ENCODE measurements around the gene PPT2.
"Not testable (repeated sequence)": the region's sequence is repeated elsewhere in the genome, so short reads cannot be mapped to it uniquely, and the experiment has no call there.

PPT2 gene

GRCh38 chr6:32186151-32186840 lies 32.4 kb downstream of the PPT2 start:
- Mint-ChIP-seq H3K4me1 (peaks cover 46% of the 10 kb centered on the region), H3K4me3 (peak overlapping the region; percentile 98), H3K27ac (ENCODE audit: low read depth) (peak overlapping the region; percentile 76), H3K36me3 (ENCODE audit: insufficient read depth) (peaks cover 41% of the 10 kb centered on the region)
- not testable (repeated sequence) for DNase-seq (ENCODE audit: low spot score in 2 of 2); H3K27me3 Mint-ChIP-seq; ATAC-seq (replicated peaks; ENCODE audit: extremely low read depth, poor library complexity, severe bottlenecking); H3K9me3 Mint-ChIP-seq

GRCh38 chr6:32187009-32187709 lies 33.2 kb downstream of the PPT2 start:
- Mint-ChIP-seq H3K36me3 (ENCODE audit: insufficient read depth) (peaks cover 44% of the 10 kb centered on the region), H3K4me3 (peak overlapping the region; percentile 98), H3K4me1 (peaks cover 50% of the 10 kb centered on the region), H3K27me3 (no peaks in the 10 kb centered on the region), H3K9me3 (no peaks in the 10 kb centered on the region), H3K27ac (ENCODE audit: low read depth) (peak overlapping the region; percentile 98)
- ATAC-seq (replicated peaks; ENCODE audit: extremely low read depth, poor library complexity, severe bottlenecking): no peak
- no peak for DNase-seq (ENCODE audit: low spot score in 2 of 2)

GRCh38 chr6:32187725-32188380 lies 33.9 kb downstream of the PPT2 start:
- H3K9me3 Mint-ChIP-seq; ATAC-seq (replicated peaks; ENCODE audit: extremely low read depth, poor library complexity, severe bottlenecking); H3K27me3 Mint-ChIP-seq; DNase-seq (ENCODE audit: low spot score in 2 of 2): not testable (repeated sequence)
- peak overlapping the region; percentile 98 for H3K27ac Mint-ChIP-seq (ENCODE audit: low read depth)
- peak overlapping the region; percentile 98 for H3K4me3 Mint-ChIP-seq
- peaks cover 48% of the 10 kb centered on the region for H3K36me3 Mint-ChIP-seq (ENCODE audit: insufficient read depth)
- peaks cover 57% of the 10 kb centered on the region for H3K4me1 Mint-ChIP-seq

GRCh38 chr6:32188381-32189068 lies 34.6 kb downstream of the PPT2 start:
- ATAC-seq (replicated peaks; ENCODE audit: extremely low read depth, poor library complexity, severe bottlenecking): no peak
- Mint-ChIP-seq H3K4me3 (peak overlapping the region; percentile 98), H3K36me3 (ENCODE audit: insufficient read depth) (peaks cover 49% of the 10 kb centered on the region), H3K27ac (ENCODE audit: low read depth) (peak overlapping the region; percentile 98), H3K27me3 (no peaks in the 10 kb centered on the region), H3K4me1 (peaks cover 64% of the 10 kb centered on the region), H3K9me3 (no peaks in the 10 kb centered on the region)
- no peak for DNase-seq (ENCODE audit: low spot score in 2 of 2)

DNA sequence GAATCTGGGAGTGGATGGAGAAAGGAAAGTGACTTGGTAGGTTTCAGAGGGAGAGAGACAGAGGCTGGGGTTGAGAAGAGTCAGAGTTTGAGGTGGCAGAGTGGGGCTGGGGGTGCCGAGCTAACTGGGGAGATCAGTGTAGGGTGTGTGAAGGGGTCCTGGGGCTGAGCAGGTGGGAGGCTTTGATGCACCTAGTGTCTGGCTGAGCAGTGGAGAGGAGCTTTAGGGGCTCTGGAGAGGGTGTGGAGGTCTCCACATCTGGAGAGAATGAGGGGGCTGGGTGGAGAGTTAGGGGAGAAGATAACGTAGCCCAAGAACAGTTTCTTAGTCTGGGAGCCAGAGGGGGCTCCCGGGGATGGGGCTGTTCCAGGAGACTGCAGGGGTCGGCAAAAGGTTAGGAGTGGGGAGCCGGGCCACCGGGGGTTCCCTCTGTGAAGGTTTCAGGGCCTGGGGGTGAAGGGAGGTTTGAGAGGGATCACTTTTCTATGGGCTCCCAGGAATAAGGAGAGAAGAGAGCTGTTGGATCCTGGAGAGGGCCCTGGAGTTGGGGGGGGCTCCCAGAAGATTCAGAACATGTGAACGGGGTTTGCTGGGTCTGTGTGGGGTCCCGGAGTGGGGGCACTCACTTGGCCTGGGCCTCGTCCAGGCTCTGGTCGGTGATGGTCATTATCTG lies 35.3 kb downstream of the PPT2 start:
- Mint-ChIP-seq H3K9me3 (no peaks in the 10 kb centered on the region), H3K4me3 (peak overlapping the region; percentile 98)

GRCh38 chr6:32189742-32190053 lies 35.8 kb downstream of the PPT2 start:
- peaks cover 49% of the 10 kb centered on the region for H3K36me3 Mint-ChIP-seq (ENCODE audit: insufficient read depth)
- H3K4me3 Mint-ChIP-seq: peak overlapping the region; percentile 98
- peak overlapping the region; percentile 98 for H3K27ac Mint-ChIP-seq (ENCODE audit: low read depth)
- DNase-seq (ENCODE audit: low spot score in 2 of 2) (no peak), ATAC-seq (replicated peaks; ENCODE audit: extremely low read depth, poor library complexity, severe bottlenecking) (no peak)
- H3K9me3 Mint-ChIP-seq: no peaks in the 10 kb centered on the region
- no peaks in the 10 kb centered on the region for H3K27me3 Mint-ChIP-seq
- peaks cover 76% of the 10 kb centered on the region for H3K4me1 Mint-ChIP-seq

More for the DNA sequence above, 35.3 kb downstream of the PPT2 start:
- Mint-ChIP-seq H3K4me1 (peaks cover 71% of the 10 kb centered on the region), H3K27me3 (no peaks in the 10 kb centered on the region), H3K36me3 (ENCODE audit: insufficient read depth) (peaks cover 49% of the 10 kb centered on the region), H3K27ac (ENCODE audit: low read depth) (peak overlapping the region; percentile 98)
- ATAC-seq (replicated peaks; ENCODE audit: extremely low read depth, poor library complexity, severe bottlenecking) (no peak), DNase-seq (ENCODE audit: low spot score in 2 of 2) (no peak)

GRCh38 chr6:32190054-32190851 lies 36.3 kb downstream of the PPT2 start, which contains the start of gene PBX2:
PBX2 (minus strand) TSS chr6:32190202; CDS start chr6:32189915, 287 bp downstream.
- peaks cover 81% of the 10 kb centered on the region for H3K4me1 Mint-ChIP-seq
- DNase-seq (ENCODE audit: low spot score in 2 of 2) (peak in 1 of 2 donors; percentile 47), ATAC-seq (replicated peaks; ENCODE audit: extremely low read depth, poor library complexity, severe bottlenecking) (peak; percentile 40)
- peak within 1 kb of the TSS; percentile 98 for H3K4me3 Mint-ChIP-seq
- peaks cover 51% of the 10 kb centered on the region for H3K36me3 Mint-ChIP-seq (ENCODE audit: insufficient read depth)
- H3K9me3 Mint-ChIP-seq: no peaks in the 10 kb centered on the region
- peak within 1 kb of the TSS; percentile 98 for H3K27ac Mint-ChIP-seq (ENCODE audit: low read depth)
- no peaks in the 10 kb centered on the region for H3K27me3 Mint-ChIP-seq

- no peaks in the 10 kb centered on the region for H3K9me3 Mint-ChIP-seq
- no peak for ATAC-seq (replicated peaks; ENCODE audit: extremely low read depth, poor library complexity, severe bottlenecking)
- H3K27ac Mint-ChIP-seq (ENCODE audit: low read depth): peak overlapping the region; percentile 98
- DNase-seq (ENCODE audit: low spot score in 2 of 2): no peak
- no peaks in the 10 kb centered on the region for H3K27me3 Mint-ChIP-seq
- peak overlapping the region; percentile 98 for H3K4me3 Mint-ChIP-seq
- peaks cover 50% of the 10 kb centered on the region for H3K36me3 Mint-ChIP-seq (ENCODE audit: insufficient read depth)
- peaks cover 81% of the 10 kb centered on the region for H3K4me1 Mint-ChIP-seq
Observed at GRCh38 chr6:32190911-32191677, 37.2 kb downstream of the PPT2 start.

- peaks cover 47% of the 10 kb centered on the region for H3K36me3 Mint-ChIP-seq (ENCODE audit: insufficient read depth)
- H3K4me3 Mint-ChIP-seq: peak overlapping the region; percentile 98
- peak overlapping the region; percentile 98 for H3K27ac Mint-ChIP-seq (ENCODE audit: low read depth)
- H3K4me1 Mint-ChIP-seq: peaks cover 81% of the 10 kb centered on the region
- no peak for ATAC-seq (replicated peaks; ENCODE audit: extremely low read depth, poor library complexity, severe bottlenecking)
- no peaks in the 10 kb centered on the region for H3K27me3 Mint-ChIP-seq
- H3K9me3 Mint-ChIP-seq: no peaks in the 10 kb centered on the region
- no peak for DNase-seq (ENCODE audit: low spot score in 2 of 2)
Observed at GRCh38 chr6:32191696-32192607, 38.0 kb downstream of the PPT2 start.

- peak within 1 kb of the TSS; percentile 98 for H3K27ac Mint-ChIP-seq (ENCODE audit: low read depth)
- ATAC-seq (replicated peaks; ENCODE audit: extremely low read depth, poor library complexity, severe bottlenecking) (no peak), DNase-seq (ENCODE audit: low spot score in 2 of 2) (peak in 1 of 2 donors; percentile 23)
- H3K27me3 Mint-ChIP-seq: no peaks in the 10 kb centered on the region
- peak within 1 kb of the TSS; percentile 98 for H3K4me3 Mint-ChIP-seq
- peaks cover 41% of the 10 kb centered on the region for H3K36me3 Mint-ChIP-seq (ENCODE audit: insufficient read depth)
- peaks cover 76% of the 10 kb centered on the region for H3K4me1 Mint-ChIP-seq
- H3K9me3 Mint-ChIP-seq: no peaks in the 10 kb centered on the region
Observed at GRCh38 chr6:32192608-32193039, 38.7 kb downstream of the PPT2 start, which contains the start of gene GPSM3. GPSM3 (minus strand) TSS chr6:32192643; CDS start chr6:32192513, 130 bp downstream.
